ENCODE data around the gene LRIT2.
"Not testable (repeated sequence)": the region's sequence is repeated elsewhere in the genome, so short reads cannot be mapped to it uniquely, and the experiment has no call there.

LRIT2 gene

DNA sequence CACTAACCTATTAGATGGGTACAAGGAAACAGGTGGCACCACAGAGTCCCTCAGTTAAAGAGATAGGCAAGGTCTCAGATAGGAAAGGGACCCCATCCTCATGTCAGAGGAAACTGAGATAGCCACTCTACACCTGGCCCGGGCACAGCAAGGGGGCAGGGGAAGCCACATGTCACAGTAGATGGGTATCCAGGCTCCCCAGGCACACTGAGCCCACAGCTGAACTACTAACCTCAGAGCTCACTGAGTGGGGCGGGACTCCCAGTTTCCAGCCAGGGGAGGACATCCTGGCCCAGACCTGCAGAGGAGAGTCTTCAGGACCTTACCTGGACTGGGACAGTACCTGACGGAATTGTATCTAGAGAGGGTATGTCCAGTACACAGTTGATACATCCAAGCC, 34.7 kb downstream of the LRIT2 start:
- TF ChIP-seq Cebpa-rat (IDR thresholded peaks at IDR 0.05): no peak
- H3K4me3 ChIP-seq: no peak overlapping the region
- no peak overlapping the region for H3K27ac ChIP-seq
- H3K9me3 ChIP-seq: peaks cover 6% of the 10 kb centered on the region; the same call in 1 of the 2 replicates
- H3K27me3 ChIP-seq: peaks cover 32% of the 10 kb centered on the region
- H4K20me1 ChIP-seq: no peaks in the 10 kb centered on the region
- no peaks in the 10 kb centered on the region for H3K4me1 ChIP-seq
- no peak overlapping the region for H3K4me2 ChIP-seq
- no peak overlapping the region for H3K9ac ChIP-seq
- no peaks in the 10 kb centered on the region for H3K36me3 ChIP-seq

DNA sequence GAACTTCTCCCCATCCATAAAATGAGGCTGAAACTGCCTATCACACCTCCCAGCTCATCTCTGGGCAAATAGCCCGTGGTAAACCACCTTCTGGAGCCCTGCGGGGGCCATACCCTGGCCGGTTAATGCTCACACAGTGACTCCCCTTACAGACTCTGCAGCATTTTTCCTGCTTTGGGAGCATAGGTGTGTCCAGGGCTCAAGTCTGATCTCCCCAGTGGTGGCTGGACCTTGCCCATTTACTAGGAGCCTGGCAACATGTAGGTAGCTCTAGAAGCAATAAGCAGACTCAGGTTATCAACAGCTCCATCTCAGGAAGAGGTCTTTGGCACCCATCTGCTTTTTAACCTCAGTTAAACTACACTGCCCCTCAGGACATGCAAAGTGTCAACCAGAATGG, 36.5 kb downstream of the LRIT2 start:
- Histone ChIP-seq H4K20me1 (no peaks in the 10 kb centered on the region), H3K9me3 (no peaks in the 10 kb centered on the region), H3K4me2 (no peak overlapping the region), H3K4me1 (0 out of 2 replicates have a peak, but pooled peaks cover 6% of the 10 kb centered on the region), H3K36me3 (no peaks in the 10 kb centered on the region), H3K4me3 (no peak overlapping the region), H3K27ac (no peak overlapping the region), H3K27me3 (peaks cover 14% of the 10 kb centered on the region), H3K9ac (no peak overlapping the region)
- no peak for TF ChIP-seq Cebpa-rat (IDR thresholded peaks at IDR 0.05)

DNA sequence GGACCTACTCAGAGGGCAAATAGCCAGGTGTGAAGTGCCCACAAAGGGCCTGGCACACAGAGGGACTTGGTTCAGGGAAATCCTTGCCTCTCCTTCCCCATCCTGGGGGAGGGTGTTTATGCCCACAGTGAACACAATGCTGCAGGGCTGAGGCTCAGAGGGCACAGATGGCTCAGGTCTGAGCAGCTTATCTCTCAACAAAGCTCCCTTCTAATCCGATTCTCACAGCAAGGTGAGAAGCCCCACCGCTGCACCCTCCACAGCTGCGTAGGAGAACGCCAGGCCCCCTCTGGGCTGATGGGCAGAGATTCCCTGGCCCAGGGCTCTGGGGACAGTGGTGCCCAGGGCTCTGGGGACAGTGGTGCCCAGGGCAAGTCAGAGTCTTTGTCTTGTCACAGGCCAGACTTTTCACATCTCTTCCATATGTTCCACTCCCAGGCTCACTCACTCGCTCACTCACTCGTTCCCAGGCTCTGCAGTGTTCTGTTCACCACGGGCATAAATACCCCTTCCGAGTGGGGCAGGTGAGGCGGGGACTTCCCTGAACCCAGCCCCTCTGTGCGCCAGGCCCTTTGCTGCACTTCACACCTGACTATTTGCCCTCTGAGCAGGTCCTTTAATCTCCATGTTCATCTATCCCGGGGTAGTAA, 39.7 kb downstream of the LRIT2 start:
- H3K4me1 ChIP-seq: 0 out of 2 replicates have a peak, but pooled peaks cover 6% of the 10 kb centered on the region
- no peak overlapping the region for H3K4me3 ChIP-seq
- no peak overlapping the region for H3K27ac ChIP-seq
- H4K20me1 ChIP-seq: no peaks in the 10 kb centered on the region
- H3K9me3 ChIP-seq: peaks cover 15% of the 10 kb centered on the region
- H3K27me3 ChIP-seq: no peaks in the 10 kb centered on the region
- no peak overlapping the region for H3K4me2 ChIP-seq
- no peak for TF ChIP-seq Cebpa-rat (IDR thresholded peaks at IDR 0.05)
- H3K9ac ChIP-seq: no peak overlapping the region
- no peaks in the 10 kb centered on the region for H3K36me3 ChIP-seq

DNA sequence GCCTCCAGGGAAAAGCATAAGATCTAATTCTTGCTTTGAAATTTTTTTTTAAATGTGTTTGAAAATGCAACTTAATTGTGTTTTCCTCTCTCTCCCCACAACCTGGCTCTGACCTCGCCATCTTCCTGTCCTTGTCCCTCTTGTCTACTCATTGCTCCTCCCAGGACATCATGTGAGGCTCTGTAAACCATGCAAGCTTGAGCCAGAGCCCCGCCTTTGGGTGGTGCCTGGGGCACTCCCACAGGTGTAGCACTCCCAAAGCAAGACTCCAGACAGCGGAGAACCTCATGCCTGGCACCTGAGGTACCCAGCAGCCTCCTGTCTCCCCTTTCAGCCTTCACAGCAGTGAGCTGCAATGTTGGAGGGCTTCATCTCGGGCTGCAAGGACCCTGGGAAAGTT, 40.8 kb downstream of the LRIT2 start:
- Histone ChIP-seq H4K20me1 (no peaks in the 10 kb centered on the region), H3K27ac (no peak overlapping the region), H3K36me3 (no peaks in the 10 kb centered on the region), H3K9me3 (peaks cover 16% of the 10 kb centered on the region), H3K4me2 (0 out of 2 replicates have a peak overlapping the region, but pooled peaks have one; percentile 9), H3K27me3 (no peaks in the 10 kb centered on the region), H3K9ac (no peak overlapping the region), H3K4me3 (no peak overlapping the region), H3K4me1 (peaks cover 7% of the 10 kb centered on the region)
- no peak for TF ChIP-seq Cebpa-rat (IDR thresholded peaks at IDR 0.05)

DNA sequence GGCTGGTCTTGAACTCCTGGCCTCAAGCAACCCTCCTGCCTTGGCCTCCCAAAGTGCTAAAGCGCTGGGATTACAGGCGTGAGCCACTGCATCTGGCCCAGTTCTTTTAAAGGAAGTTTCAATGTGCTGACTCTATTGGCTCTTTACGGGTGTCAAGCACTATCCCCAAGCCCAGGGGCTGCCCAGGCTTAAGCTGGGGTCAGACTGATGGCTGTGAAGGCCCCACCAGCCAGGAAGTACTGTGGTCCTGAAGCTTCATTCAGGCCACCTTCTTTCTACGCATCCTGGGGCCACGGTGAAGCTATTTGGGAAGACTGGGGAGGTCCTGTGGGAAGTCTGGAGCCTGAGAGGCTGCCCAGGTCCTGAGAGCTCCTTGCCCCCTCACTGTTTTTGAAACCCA, 43.7 kb downstream of the LRIT2 start:
- no peak for TF ChIP-seq Cebpa-rat (IDR thresholded peaks at IDR 0.05)
- no peaks in the 10 kb centered on the region for H4K20me1 ChIP-seq
- H3K9me3 ChIP-seq: peaks cover 16% of the 10 kb centered on the region
- no peak overlapping the region for H3K27ac ChIP-seq
- H3K4me2 ChIP-seq: no peak overlapping the region
- H3K27me3 ChIP-seq: no peaks in the 10 kb centered on the region
- no peak overlapping the region for H3K9ac ChIP-seq
- H3K36me3 ChIP-seq: no peaks in the 10 kb centered on the region
- H3K4me3 ChIP-seq: no peak overlapping the region
- H3K4me1 ChIP-seq: peaks cover 34% of the 10 kb centered on the region

DNA sequence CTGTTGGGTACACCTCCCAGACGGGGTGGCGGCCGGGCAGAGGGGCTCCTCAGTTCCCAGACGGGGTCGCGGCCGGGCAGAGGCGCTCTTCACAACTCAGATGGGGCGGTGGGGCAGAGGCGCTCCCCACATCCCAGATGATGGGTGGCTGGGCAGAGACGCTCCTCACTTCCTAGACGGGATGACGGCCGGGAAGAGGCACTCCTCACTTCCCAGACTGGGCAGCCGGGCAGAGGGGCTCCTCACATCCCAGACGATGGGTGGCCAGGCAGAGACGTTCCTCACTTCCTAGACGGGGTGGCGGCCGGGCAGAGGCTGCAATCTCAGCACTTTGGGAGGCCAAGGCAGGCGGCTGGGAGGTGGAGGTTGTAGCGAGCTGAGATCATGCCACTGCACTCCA, 45.0 kb downstream of the LRIT2 start:
- not testable (repeated sequence) for H3K27me3 ChIP-seq, H4K20me1 ChIP-seq, H3K4me2 ChIP-seq, H3K4me3 ChIP-seq, H3K9ac ChIP-seq, H3K36me3 ChIP-seq, H3K27ac ChIP-seq
- Histone ChIP-seq H3K9me3 (peaks cover 16% of the 10 kb centered on the region), H3K4me1 (peaks cover 34% of the 10 kb centered on the region)

DNA sequence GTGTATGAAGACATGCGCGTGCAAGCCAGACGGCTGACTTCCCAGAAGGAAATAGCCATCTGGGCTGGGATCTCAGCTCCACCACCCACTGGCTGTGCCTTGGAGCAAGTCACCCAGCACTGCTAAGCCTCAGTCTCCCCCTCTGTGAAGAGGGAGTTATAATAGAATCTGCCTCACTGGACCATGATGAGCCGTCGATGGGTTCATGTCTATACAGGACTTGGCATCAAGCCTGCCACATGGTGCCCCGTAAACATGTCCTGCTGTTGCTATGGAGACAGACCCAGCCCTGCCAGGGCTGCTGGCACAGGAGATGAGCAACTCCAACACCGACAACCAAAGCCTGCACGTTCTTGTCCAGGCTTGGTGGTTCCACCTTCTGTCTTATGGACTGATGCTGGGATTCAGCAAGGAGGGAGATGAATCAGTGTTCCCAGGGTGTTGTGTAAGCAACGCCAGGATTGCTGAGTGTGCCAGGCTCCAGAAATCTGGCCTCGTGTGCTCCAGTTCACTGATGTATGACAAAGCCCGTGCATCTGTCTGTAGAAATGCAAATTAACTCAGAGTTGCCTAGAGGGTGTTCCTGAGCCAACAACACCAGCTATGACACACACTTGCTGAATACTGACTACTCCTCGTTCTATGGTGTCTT, 46.2 kb downstream of the LRIT2 start:
- Histone ChIP-seq H3K4me2 (peak overlapping the region; percentile 64), H3K36me3 (no peaks in the 10 kb centered on the region), H4K20me1 (no peaks in the 10 kb centered on the region), H3K4me3 (no peak overlapping the region), H3K9ac (no peak overlapping the region), H3K9me3 (peaks cover 16% of the 10 kb centered on the region), H3K4me1 (peaks cover 30% of the 10 kb centered on the region), H3K27me3 (no peaks in the 10 kb centered on the region), H3K27ac (no peak overlapping the region)
- no peak for TF ChIP-seq Cebpa-rat (IDR thresholded peaks at IDR 0.05)

DNA sequence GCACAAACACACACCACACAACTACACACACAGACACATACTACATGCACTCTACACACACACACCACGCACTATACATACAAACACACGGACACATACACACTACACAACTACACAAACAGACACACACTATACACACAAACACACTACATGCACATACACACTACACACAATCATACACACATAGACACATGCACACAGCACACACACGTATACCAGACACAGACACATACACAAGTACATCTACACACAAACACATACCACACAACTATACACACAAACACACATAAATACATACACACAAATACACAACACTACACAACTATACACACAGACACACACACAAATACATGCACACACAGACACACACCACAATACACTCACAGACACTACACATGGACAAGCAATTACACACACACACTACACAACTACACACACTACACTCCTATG, 47.2 kb downstream of the LRIT2 start:
- H3K9ac ChIP-seq: no peak overlapping the region
- H3K4me1 ChIP-seq: peaks cover 28% of the 10 kb centered on the region
- no peaks in the 10 kb centered on the region for H3K36me3 ChIP-seq
- peak overlapping the region; percentile 57; the same call in 1 of the 2 replicates for H3K27ac ChIP-seq
- no peaks in the 10 kb centered on the region for H4K20me1 ChIP-seq
- TF ChIP-seq Cebpa-rat (IDR thresholded peaks at IDR 0.05): no peak
- H3K9me3 ChIP-seq: peaks cover 16% of the 10 kb centered on the region
- peak overlapping the region; percentile 59 for H3K4me2 ChIP-seq
- H3K4me3 ChIP-seq: no peak overlapping the region
- no peaks in the 10 kb centered on the region for H3K27me3 ChIP-seq

DNA sequence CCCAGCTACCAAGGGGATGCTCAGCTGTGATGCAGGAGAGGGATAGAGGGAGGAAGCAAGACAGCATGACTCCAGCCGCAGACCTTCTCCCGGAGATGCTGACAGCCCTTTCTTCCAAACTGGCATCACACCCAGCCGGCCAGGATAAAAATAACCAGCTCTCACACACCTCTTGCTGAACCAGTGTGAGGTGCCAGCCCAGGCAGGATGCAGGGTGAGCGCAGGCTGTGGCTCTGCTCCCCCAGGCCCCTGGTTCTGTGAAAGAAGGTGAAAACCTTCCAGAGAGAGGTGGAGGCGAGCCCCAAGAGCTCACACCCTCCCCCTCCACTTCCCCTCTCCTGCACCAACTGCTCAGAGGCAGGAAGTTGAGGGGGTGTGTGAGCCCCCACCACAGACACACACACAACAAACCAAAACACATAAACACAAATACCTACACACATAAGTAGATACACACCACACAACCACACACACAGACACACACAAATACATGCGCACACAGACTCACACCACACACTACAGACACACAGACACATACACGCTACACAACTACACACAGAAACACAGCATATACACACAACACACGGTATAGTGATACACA, 47.7 kb downstream of the LRIT2 start:
- Histone ChIP-seq H3K4me2 (peak overlapping the region; percentile 59), H3K4me3 (no peak overlapping the region), H3K9me3 (peaks cover 16% of the 10 kb centered on the region), H4K20me1 (no peaks in the 10 kb centered on the region), H3K36me3 (no peaks in the 10 kb centered on the region), H3K27me3 (no peaks in the 10 kb centered on the region), H3K9ac (no peak overlapping the region), H3K4me1 (peaks cover 29% of the 10 kb centered on the region), H3K27ac (peak overlapping the region; percentile 57)
- TF ChIP-seq Cebpa-rat (IDR thresholded peaks at IDR 0.05): no peak

DNA sequence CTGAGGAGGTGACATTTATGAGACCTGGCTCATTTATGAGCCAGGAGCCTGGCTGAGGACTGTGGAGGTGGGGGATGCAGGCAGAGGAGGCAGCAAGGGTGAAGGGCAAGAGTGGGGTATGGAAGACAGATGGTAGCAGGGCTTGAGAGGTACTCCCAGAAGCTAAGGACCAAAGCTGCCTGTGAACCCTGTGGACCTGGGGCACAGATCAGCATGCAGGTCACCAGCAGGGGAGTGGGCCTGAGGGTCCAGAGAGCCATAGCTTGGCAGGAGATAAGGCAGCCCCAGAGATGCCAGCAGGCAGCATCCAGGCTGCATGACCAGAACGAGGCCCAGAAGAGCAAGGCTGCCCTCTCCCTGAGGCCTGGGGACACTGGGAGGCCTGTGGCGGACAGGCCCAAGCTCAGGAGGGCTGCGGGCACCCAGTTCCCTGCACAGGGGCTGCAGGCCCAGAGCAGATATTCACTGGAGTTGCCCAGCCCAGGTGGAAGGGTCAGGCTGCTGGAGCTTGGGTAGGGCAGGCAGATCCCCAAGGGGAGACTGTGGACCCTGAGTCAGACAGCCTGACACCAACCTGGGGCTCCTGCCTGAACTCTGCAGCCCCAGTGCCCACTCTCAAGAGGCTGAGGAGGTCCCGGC, 48.4 kb downstream of the LRIT2 start:
- peaks cover 14% of the 10 kb centered on the region for H3K9me3 ChIP-seq
- peak overlapping the region; percentile 57 for H3K27ac ChIP-seq
- H3K4me3 ChIP-seq: no peak overlapping the region
- H3K4me2 ChIP-seq: peak overlapping the region; percentile 59
- no peaks in the 10 kb centered on the region for H3K36me3 ChIP-seq
- TF ChIP-seq Cebpa-rat (IDR thresholded peaks at IDR 0.05): no peak
- H3K4me1 ChIP-seq: peaks cover 35% of the 10 kb centered on the region
- no peak overlapping the region for H3K9ac ChIP-seq
- no peaks in the 10 kb centered on the region for H3K27me3 ChIP-seq
- H4K20me1 ChIP-seq: no peaks in the 10 kb centered on the region
